HepG2 (cell line): Measurements from ENCODE around the gene SLC2A4. TPM values are rescaled to one million over a fixed set of nuclear protein-coding genes. Genes with fewer than 3 reads are reported as not detected.

Experiments
- CSRNP1 ChIP-seq: sonication (generic); formaldehyde crosslinking; IDR thresholded peaks from 2 replicates; pipeline ENCODE4 v1.8.1; 2023; ENCODE audit warnings: mild to moderate bottlenecking, missing genetic modification reagents
- E2F5 ChIP-seq: sonication (generic); formaldehyde crosslinking; conservative IDR thresholded peaks from 2 replicates; pipeline ENCODE4 v1.4.0; 2020; ENCODE audit warnings: missing genetic modification reagents
- GTF2F1 ChIP-seq: fragments of 150-350 bp; IDR thresholded peaks from 2 replicates; pipeline ENCODE4 v1.6.1; 2014; ENCODE audit warnings: low read length
- HCFC1 ChIP-seq: fragments of 150-350 bp; IDR thresholded peaks from 2 replicates; pipeline ENCODE4 v1.6.1; 2014; ENCODE audit warnings: low read depth, low read length
- HMGXB4 ChIP-seq, 2 experiments: sonication (generic) in 1 of 2; formaldehyde crosslinking in 1 of 2; IDR thresholded peaks; 2 replicates each; pipeline versions ENCODE4 v1.4.0 to v1.6.1; 2018 to 2020; ENCODE audit warnings: missing genetic modification reagents in 2 of 2, borderline replicate concordance in 1 of 2, low read depth in 1 of 2, mild to moderate bottlenecking in 1 of 2, missing biosample characterization in 1 of 2
- HNF1B ChIP-seq: sonication (generic); formaldehyde crosslinking; IDR thresholded peaks from 2 replicates; pipeline ENCODE4 v1.5.1; 2020; ENCODE audit warnings: mild to moderate bottlenecking, moderate library complexity, missing genetic modification reagents
- KMT2B ChIP-seq: IDR thresholded peaks from 2 replicates; pipeline ENCODE4 v1.6.1; 2016; ENCODE audit warnings: missing genetic modification reagents, missing compliant biosample characterization
- MAFG ChIP-seq: sonication (generic); formaldehyde crosslinking; IDR thresholded peaks from 2 replicates; pipeline ENCODE4 v1.5.1; 2020; ENCODE audit warnings: mild to moderate bottlenecking, missing genetic modification reagents
- NFYC ChIP-seq: IDR thresholded peaks from 2 replicates; pipeline ENCODE4 v1.6.1; 2016; ENCODE audit warnings: missing genetic modification reagents, missing compliant biosample characterization
- RFX3 ChIP-seq: IDR thresholded peaks from 2 replicates; pipeline ENCODE4 v1.6.1; 2016; ENCODE audit warnings: missing biosample characterization, missing genetic modification reagents
- SP1 ChIP-seq, 2 experiments: fragments of 450-650 bp in 1 of 2; sonication (generic) in 1 of 2; formaldehyde crosslinking in 1 of 2; IDR thresholded peaks; 2 replicates each; pipeline versions ENCODE4 v1.4.0 to v1.6.1; 2016 to 2020; ENCODE audit warnings: missing genetic modification reagents in 1 of 2
- THAP11 ChIP-seq: IDR thresholded peaks from 2 replicates; pipeline ENCODE4 v1.6.1; 2016; ENCODE audit warnings: missing biosample characterization, missing genetic modification reagents
- ZNF230 ChIP-seq: sonication (generic); formaldehyde crosslinking; IDR thresholded peaks from 2 replicates; pipeline ENCODE4 v1.4.0; 2020; ENCODE audit warnings: mild to moderate bottlenecking, missing genetic modification reagents
- ZNF44 ChIP-seq: sonication (generic); formaldehyde crosslinking; IDR thresholded peaks from 2 replicates; pipeline ENCODE4 v1.5.1; 2020; ENCODE audit warnings: mild to moderate bottlenecking, missing genetic modification reagents
- ZNF552 ChIP-seq: sonication (generic); formaldehyde crosslinking; IDR thresholded peaks from 2 replicates; pipeline ENCODE4 v1.9.0; 2022; ENCODE audit warnings: missing genetic modification reagents, mild to moderate bottlenecking, borderline replicate concordance
- ZNF564 ChIP-seq: sonication (generic); formaldehyde crosslinking; IDR thresholded peaks from 2 replicates; pipeline ENCODE4 v1.8.1; 2023; ENCODE audit warnings: mild to moderate bottlenecking, missing genetic modification reagents
- ZNF589 ChIP-seq: sonication (generic); formaldehyde crosslinking; conservative IDR thresholded peaks from 2 replicates; pipeline ENCODE4 v1.8.0; 2022; ENCODE audit warnings: mild to moderate bottlenecking, moderate library complexity, missing genetic modification reagents
- ZNF776 ChIP-seq: sonication (generic); formaldehyde crosslinking; IDR thresholded peaks from 2 replicates; pipeline ENCODE4 v1.4.0; 2020; ENCODE audit warnings: mild to moderate bottlenecking, missing genetic modification reagents
- ZNF788 ChIP-seq: sonication (generic); formaldehyde crosslinking; IDR thresholded peaks from 2 replicates; pipeline ENCODE4 v1.5.0; 2020; ENCODE audit warnings: mild to moderate bottlenecking, missing genetic modification reagents, borderline replicate concordance
- polyA plus RNA-seq, 8 experiments: library from polyadenylated mRNA; depleted of rRNA in 3 of 8; stranded (reverse) in 7 of 8; unstranded in 1 of 8; fragments of >200 nt; fragmentation: Illumina TruSeq in 4 of 8; extraction: Trizol in 4 of 8; gene quantifications; 2 replicates each; pipeline versions ENCODE4 v1.2.1 to v1.2.3, GENCODE V29; 2011 to 2016; ENCODE audit warnings: low read depth in 4 of 8, missing spikeins in 1 of 8, mixed read lengths in 1 of 8; ENCODE audit not compliant: insufficient read depth in 1 of 8
- total RNA-seq, 5 experiments: library from RNA; depleted of rRNA; stranded (reverse); fragments of >200 nt; fragmentation: Illumina TruSeq; extraction: Trizol; gene quantifications; 2 replicates each; pipeline ENCODE4 v1.2.3, GENCODE V29; 2016; ENCODE audit warnings: low read depth in 1 of 5
- TF ChIP-seq, protein P1 (sequence below): sonication (generic); formaldehyde crosslinking; IDR thresholded peaks from 2 replicates; pipeline ENCODE4 v1.8.0; 2022; ENCODE audit warnings: missing genetic modification reagents, mild to moderate bottlenecking, inconsistent platforms, borderline replicate concordance
- TF ChIP-seq, protein P2 (sequence below): IDR thresholded peaks from 2 replicates; pipeline ENCODE4 v1.6.1; 2016; ENCODE audit warnings: missing compliant biosample characterization, missing genetic modification reagents, borderline replicate concordance

SLC2A4 gene
- total and polyA plus RNA-seq, 2 of the 13 experiments (the other 11 are each of a cell fraction or from before 2014, with no cell fraction given) = 4.9 to 5.8 TPM

GRCh38 chr17:7258731-7259554 is 22.6 kb upstream of the SLC2A4 start (continued):
- TF ChIP-seq ZNF776 = no peak
- no peak for TF ChIP-seq RFX3 (CRISPR knock-in tag)
- TF ChIP-seq NFYC = no peak
- TF ChIP-seq ZNF230 (CRISPR knock-in tag) = no peak
- no peak for TF ChIP-seq GTF2F1
- no peak for TF ChIP-seq ZNF552 (CRISPR knock-in tag)
- TF ChIP-seq CSRNP1 (CRISPR knock-in tag) = no peak
- no peak for TF ChIP-seq KMT2B
- TF ChIP-seq, protein P1, sequence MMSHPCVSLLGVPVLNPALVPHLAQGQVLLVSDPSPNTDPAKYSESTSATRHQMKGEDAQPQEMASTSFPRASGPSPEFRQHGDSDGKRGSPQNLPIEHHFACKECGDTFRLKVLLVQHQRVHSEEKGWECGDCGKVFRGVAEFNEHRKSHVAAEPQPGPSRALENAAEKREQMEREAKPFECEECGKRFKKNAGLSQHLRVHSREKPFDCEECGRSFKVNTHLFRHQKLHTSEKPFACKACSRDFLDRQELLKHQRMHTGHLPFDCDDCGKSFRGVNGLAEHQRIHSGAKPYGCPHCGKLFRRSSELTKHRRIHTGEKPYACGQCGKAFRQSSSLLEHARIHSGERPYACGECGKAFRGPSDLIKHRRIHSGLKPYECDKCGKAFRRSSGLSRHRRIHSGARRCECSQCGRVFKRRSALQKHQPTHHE = no peak
- TF ChIP-seq SP1 (IDR thresholded peaks at IDR 0.05) = no peak
- peak; percentile 23; the same call in 1 of the 2 replicates for TF ChIP-seq SP1 (CRISPR knock-in tag; IDR thresholded peaks at IDR 0.05)
- no peak for TF ChIP-seq MAFG (CRISPR knock-in tag)
- no peak for TF ChIP-seq HMGXB4 (CRISPR knock-in tag; IDR thresholded peaks at IDR 0.05; ENCODE audit: borderline replicate concordance in 1 of 2, low read depth in 1 of 2)
- TF ChIP-seq, protein P2, sequence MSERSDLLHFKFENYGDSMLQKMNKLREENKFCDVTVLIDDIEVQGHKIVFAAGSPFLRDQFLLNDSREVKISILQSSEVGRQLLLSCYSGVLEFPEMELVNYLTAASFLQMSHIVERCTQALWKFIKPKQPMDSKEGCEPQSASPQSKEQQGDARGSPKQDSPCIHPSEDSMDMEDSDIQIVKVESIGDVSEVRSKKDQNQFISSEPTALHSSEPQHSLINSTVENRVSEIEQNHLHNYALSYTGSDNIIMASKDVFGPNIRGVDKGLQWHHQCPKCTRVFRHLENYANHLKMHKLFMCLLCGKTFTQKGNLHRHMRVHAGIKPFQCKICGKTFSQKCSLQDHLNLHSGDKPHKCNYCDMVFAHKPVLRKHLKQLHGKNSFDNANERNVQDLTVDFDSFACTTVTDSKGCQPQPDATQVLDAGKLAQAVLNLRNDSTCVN (CRISPR knock-in tag) = no peak; the same call in 1 of the 2 replicates
- TF ChIP-seq HCFC1 = no peak
- peak; percentile 87; the same call in 1 of the 2 replicates for TF ChIP-seq ZNF44 (CRISPR knock-in tag)
- TF ChIP-seq ZNF589 = no peak
- TF ChIP-seq ZNF564 (CRISPR knock-in tag) = no peak
- no peak for TF ChIP-seq E2F5
- TF ChIP-seq ZNF788 (CRISPR knock-in tag) = no peak; the same call in 1 of the 2 replicates
- peak; percentile 74 for TF ChIP-seq THAP11 (CRISPR knock-in tag)
- TF ChIP-seq HNF1B (CRISPR knock-in tag) = peak; percentile 97
